Omental fat pad (tissue), 4 donors: ENCODE data around the gene ELFN1. TPM values are rescaled to one million over a fixed set of nuclear protein-coding genes. Genes with fewer than 3 reads are reported as not detected.

Source experiments
- ATAC-seq: fragments of 150-250 bp; one replicate; pipeline ENCODE4 v1.9.1; 2016; ENCODE audit warnings: mild to moderate bottlenecking, moderate library complexity; ENCODE audit not compliant: low FRiP score
- DNase-seq: peaks from one replicate; pipeline ENCODE4 v3.0.0-alpha.2; 2019; ENCODE audit warnings: low spot score
- total RNA-seq, 4 donors: library from RNA; depleted of rRNA; stranded (reverse); fragments of >200 nt; gene quantifications; one replicate each; pipeline ENCODE4 v1.1.0, GENCODE V29; 2016
- TF ChIP-seq, protein P1 (sequence below), 3 donors: fragments of 450-650 bp; IDR thresholded peaks; one replicate each; pipeline ENCODE4 v1.5.1; 2016 to 2017; ENCODE audit warnings: antibody characterized with exemption in 3 of 3, mild to moderate bottlenecking in 3 of 3, moderate library complexity in 2 of 3

Gene ELFN1
- total RNA-seq, 4 donors from 2014 or later: 3.8 to 6.0 (median 4.1) TPM

DNA sequence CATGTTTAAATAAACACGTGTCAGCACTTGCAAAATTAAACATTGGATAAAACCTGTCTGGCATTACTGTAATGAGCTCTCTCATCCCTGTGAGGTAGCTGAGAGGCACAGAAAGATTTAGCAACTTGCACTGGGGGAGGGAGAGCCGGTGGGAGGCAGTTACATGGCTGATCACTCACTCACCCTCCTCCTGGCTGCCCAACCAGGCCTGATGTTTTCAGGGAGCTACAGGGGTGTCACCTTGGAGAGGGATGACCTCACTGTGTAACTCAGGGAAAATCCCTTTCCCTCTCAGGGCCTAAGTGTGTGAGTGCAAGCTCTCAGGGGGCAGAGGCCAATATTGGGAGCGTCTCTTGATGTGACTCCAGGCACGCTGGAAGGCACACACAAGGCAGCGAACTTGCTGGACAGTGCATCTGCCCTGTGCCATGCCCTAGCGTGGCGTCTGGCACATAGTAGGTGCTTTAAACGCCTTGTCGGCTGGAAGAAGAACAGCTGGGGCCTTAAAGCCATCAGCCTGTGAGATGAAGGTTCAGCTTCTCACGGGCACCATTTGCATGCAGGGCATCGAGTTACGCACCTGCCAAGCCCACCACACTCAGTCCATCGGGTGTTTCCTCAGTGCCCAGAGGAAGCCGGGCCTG is 51.1 kb downstream of the ELFN1 start:
- TF ChIP-seq, protein P1, sequence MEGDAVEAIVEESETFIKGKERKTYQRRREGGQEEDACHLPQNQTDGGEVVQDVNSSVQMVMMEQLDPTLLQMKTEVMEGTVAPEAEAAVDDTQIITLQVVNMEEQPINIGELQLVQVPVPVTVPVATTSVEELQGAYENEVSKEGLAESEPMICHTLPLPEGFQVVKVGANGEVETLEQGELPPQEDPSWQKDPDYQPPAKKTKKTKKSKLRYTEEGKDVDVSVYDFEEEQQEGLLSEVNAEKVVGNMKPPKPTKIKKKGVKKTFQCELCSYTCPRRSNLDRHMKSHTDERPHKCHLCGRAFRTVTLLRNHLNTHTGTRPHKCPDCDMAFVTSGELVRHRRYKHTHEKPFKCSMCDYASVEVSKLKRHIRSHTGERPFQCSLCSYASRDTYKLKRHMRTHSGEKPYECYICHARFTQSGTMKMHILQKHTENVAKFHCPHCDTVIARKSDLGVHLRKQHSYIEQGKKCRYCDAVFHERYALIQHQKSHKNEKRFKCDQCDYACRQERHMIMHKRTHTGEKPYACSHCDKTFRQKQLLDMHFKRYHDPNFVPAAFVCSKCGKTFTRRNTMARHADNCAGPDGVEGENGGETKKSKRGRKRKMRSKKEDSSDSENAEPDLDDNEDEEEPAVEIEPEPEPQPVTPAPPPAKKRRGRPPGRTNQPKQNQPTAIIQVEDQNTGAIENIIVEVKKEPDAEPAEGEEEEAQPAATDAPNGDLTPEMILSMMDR (IDR thresholded peaks at IDR 0.05): no peak
- peak; percentile 33 for ATAC-seq
- no peak for DNase-seq

DNA sequence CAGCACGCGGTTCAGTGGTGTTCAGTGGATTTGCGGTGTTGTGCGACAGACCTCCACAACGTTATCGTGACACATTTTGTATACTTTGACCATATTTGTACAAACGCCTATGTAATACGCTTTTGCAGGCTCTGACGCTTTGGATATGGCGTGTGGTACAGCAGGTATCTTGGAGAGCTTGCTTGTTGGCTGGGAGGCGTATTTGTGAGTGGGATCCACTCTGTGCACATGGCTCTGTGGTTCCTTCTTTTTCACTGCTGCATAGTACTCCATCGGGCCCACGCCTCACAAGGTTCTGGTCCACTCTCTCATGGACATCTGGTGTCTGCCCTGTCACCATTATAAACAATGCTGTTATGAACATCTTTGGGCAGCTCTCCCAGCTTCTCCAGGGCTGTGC is 53.2 kb downstream of the ELFN1 start:
- TF ChIP-seq, protein P1 (IDR thresholded peaks at IDR 0.05): no peak
- DNase-seq (no peak), ATAC-seq (no peak)

DNA sequence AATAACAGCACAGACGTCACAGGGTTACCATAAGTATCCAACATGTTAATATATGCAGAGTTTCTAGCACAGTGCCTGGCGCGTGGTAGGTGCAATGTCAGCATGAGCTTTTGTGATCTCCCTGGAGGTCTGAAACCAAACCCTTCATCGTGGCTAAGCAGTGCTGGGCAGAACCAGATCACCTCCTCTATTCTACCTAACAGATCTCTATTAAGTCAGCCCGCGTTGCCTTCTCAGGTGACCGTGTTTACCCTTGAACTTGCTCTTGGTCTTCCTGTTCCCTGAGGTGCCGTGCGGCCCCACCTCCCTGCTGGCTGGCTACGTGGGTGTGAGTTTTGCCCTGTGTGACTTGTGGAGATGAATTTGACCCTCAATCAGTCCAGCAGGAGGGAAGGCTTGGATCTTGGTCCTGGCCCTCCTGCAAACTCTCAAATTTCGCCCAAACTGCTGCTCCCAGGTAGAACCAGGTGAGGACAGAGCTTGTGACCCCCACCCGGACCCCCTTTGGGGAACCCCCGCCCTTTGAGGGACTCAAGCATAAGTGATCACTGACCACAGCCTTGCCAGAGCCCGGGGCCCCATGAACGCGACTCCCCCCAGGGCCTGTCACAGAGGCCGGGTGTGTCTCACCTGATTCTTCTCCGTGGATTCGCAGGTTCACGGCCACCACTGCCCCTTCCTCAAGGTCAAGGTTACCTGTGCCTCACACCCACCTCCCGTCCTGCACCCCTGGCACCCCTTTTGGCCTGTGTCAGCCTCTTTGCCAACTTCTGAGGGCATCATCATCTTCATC is 54.2 kb downstream of the ELFN1 start:
- ATAC-seq (no peak), DNase-seq (no peak)
- TF ChIP-seq, protein P1 (IDR thresholded peaks at IDR 0.05): no peak

DNA sequence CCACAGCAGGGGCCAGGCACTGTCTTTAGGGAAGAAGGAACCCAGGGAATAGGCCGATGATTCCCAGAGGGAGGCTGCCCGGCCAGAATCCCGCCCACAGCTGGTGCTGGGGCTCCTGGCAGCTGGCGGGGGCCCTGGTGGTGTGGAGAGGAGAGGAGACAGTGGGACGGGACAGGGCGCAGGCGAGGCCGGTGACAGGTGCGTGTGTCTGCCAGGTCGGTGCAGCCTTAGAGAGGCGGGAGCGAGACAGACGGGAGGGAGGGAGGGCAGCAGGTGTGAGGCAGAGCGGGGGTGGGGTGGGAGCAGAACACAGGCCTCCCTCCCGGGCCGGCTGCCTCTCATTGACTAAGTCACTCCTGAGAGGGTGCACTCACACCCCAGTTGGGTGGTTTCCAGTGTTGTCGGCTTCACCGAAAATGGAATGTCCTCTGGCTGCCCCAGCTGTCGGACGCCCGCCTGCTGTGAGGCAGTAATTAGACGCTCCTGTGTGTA is 55.2 kb downstream of the ELFN1 start:
- ATAC-seq (no peak), DNase-seq (no peak)
- TF ChIP-seq, protein P1 (IDR thresholded peaks at IDR 0.05): no peak

DNA sequence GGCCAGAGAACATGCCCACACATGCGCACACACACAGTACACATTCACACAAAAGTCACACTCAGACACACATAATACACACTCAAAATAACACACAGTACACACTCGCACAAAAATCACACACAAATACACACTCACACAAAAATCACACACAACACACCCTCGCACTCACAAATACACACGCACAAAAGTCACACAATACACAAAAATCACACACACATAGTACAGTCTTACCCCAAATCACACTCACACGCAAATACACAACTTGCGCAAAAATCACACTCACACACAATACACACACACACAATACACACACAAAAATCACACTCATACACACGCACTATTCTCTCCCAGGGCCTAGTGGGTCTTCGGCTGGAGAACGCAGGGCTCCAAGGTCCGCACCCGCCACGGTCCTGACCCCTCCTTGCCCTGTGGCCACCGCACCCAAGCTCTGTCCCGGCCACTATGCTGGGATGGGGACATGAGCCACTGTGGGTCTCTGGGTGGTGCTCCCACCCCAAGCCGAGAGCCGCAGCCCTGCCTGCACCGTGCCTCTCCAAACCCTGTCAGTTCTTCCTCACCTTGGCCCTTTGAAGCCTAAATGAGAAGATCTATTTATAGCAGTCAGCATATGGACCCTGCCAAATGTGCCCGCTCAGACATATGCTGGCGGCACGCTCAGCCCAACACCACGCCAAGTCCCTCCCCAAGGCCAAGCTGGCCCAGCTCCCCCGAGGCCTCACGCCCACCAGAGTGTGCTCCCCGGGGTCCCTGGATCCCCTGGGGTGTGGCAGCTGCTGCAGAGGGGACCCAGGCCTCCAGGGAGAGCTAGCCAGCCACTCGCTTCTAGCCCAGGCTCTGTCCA is 55.9 kb downstream of the ELFN1 start:
- DNase-seq: no peak

DNA sequence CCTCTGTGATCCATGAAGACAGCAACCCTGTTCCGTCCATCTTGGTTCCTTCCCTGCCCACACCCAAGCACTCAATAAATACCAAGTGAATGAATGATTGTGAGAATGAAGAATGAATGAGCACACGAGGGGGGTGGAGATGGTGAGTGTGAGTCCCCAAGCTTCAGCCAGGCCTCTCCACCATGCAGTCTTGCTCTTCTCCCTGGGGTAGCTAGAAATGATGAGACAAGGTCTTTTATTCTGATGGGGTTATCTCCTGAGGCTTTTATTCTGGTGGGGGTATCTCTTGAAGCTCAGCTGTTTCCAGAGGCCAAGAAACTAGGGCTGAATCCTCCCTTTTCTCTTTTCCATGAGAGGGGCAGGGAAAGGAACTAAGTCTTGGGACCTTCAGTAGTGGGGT is 57.0 kb downstream of the ELFN1 start:
- TF ChIP-seq, protein P1 (IDR thresholded peaks at IDR 0.05): no peak
- ATAC-seq: no peak

More for the DNA sequence above, 55.9 kb downstream of the ELFN1 start:
- ATAC-seq: no peak
- TF ChIP-seq, protein P1 (IDR thresholded peaks at IDR 0.05): no peak

More for the DNA sequence above, 57.0 kb downstream of the ELFN1 start:
- no peak for DNase-seq
